Mammary epithelial cell (primary cell): ENCODE results near the gene GPRC5B.

ENCODE experiments used
- EZH2 ChIP-seq: IDR thresholded peaks from 2 replicates; pipeline ENCODE4 v1.6.1; 2012; ENCODE audit warnings: low read length, inconsistent platforms, borderline replicate concordance
- TF ChIP-seq, protein P1 (sequence below), 2 donors: IDR thresholded peaks in 1 of 2; conservative IDR thresholded peaks in 1 of 2; 2 replicates each; pipeline ENCODE4 v1.5.1; 2011 to 2012; ENCODE audit warnings: inconsistent platforms in 2 of 2, low read length in 2 of 2, mild to moderate bottlenecking in 2 of 2, control low read depth in 1 of 2, low read depth in 1 of 2; ENCODE audit not compliant: insufficient read depth in 1 of 2; ENCODE audit errors: extremely low read depth in 1 of 2

DNA sequence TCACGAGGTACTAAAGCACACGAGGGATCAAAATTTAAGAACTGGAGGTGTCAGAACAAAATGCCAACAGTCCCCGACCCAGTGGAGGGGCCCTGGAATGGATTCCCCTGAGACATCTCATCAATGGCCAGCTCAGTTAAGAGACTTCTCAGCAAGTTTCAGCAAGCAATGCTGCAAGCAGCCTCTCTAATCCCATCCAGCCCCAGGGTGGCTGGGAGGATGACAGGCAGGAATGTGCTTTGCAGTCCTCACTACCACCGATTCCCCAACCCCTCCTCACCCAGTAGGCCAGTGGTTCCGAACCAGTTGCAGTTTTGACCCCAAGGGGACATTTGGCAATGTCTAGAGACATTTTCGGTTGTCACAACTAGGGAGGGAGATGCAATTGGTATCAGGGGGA lies 8.7 kb downstream of the GPRC5B start:
- TF ChIP-seq, protein P1, sequence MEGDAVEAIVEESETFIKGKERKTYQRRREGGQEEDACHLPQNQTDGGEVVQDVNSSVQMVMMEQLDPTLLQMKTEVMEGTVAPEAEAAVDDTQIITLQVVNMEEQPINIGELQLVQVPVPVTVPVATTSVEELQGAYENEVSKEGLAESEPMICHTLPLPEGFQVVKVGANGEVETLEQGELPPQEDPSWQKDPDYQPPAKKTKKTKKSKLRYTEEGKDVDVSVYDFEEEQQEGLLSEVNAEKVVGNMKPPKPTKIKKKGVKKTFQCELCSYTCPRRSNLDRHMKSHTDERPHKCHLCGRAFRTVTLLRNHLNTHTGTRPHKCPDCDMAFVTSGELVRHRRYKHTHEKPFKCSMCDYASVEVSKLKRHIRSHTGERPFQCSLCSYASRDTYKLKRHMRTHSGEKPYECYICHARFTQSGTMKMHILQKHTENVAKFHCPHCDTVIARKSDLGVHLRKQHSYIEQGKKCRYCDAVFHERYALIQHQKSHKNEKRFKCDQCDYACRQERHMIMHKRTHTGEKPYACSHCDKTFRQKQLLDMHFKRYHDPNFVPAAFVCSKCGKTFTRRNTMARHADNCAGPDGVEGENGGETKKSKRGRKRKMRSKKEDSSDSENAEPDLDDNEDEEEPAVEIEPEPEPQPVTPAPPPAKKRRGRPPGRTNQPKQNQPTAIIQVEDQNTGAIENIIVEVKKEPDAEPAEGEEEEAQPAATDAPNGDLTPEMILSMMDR (conservative IDR thresholded peaks at IDR 0.05 in 1 of 2, IDR thresholded peaks at IDR 0.05 in 1 of 2; ENCODE audit: extremely low read depth in 1 of 2, insufficient read depth in 1 of 2, low read depth in 1 of 2, low read length in 2 of 2): no peak
- no peak for TF ChIP-seq EZH2
